Right atrium auricular region (tissue), 2 donors: ENCODE data around the gene BICD1. TPM values are rescaled to one million over a fixed set of nuclear protein-coding genes. Genes with fewer than 3 reads are reported as not detected.

Source experiments
- DNase-seq: peaks from one replicate; pipeline ENCODE4 v3.0.0-alpha.2; 2019; ENCODE audit warnings: low spot score
- H3K27ac ChIP-seq, 2 donors: fragments of 200-600 bp; sonication (generic); 1 replicate in 1 of 2; 2 replicates in 1 of 2; pipeline ENCODE4 v1.5.1; 2016 to 2019
- H3K27me3 ChIP-seq, 2 donors: fragments of 200-600 bp; sonication (generic); one replicate each; pipeline versions ENCODE4 v1.5.1 to v1.6.0; 2017 to 2019
- H3K36me3 ChIP-seq: fragments of 200-600 bp; sonication (generic); one replicate; pipeline ENCODE4 v1.5.1; 2016
- H3K4me1 ChIP-seq, 2 donors: fragments of 200-600 bp; sonication (generic); one replicate each; pipeline versions ENCODE4 v1.5.1 to v1.6.0; 2017 to 2019
- H3K4me3 ChIP-seq, 2 donors: fragments of 200-600 bp; sonication (generic); 1 replicate in 1 of 2; 2 replicates in 1 of 2; pipeline ENCODE4 v1.5.1; 2017 to 2019; ENCODE audit warnings: mild to moderate bottlenecking in 1 of 2, moderate library complexity in 1 of 2
- H3K9me3 ChIP-seq, 2 donors: fragments of 200-600 bp; sonication (generic); one replicate each; pipeline ENCODE4 v1.5.1; 2019
- total RNA-seq, 2 donors: library from RNA; depleted of rRNA; stranded (reverse); fragments of >200 nt; gene quantifications; one replicate each; pipeline ENCODE4 v1.1.0, GENCODE V29; 2016
- TF ChIP-seq, protein P1 (sequence below), 2 donors: fragments of 200-600 bp; sonication (generic); IDR thresholded peaks; one replicate each; pipeline ENCODE4 v1.5.1; 2019; ENCODE audit warnings: antibody characterized with exemption in 2 of 2

The BICD1 gene
- total RNA-seq, 2 donors from 2014 or later: 3.3 to 6.6 TPM

DNA sequence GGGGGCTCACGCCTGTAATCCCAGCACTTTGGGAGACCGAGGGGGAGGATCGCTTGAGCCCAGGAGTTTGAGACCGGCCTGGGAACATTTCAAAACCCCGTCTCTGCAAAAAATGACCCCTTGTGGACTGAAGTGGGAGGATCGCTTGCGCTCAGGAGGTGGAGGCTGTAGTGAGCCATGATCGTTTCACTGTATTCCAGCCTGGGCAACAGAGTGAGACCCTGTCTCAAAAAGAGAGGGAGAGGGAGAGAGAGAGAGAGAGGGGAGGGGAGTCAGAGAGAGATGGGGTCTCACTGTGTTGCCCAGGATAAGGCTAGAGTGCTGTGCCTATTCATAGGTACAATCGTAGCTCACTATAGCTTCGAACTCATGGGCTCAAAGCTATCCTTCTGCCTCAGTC is 295.5 kb downstream of the BICD1 start:
- TF ChIP-seq, protein P1, sequence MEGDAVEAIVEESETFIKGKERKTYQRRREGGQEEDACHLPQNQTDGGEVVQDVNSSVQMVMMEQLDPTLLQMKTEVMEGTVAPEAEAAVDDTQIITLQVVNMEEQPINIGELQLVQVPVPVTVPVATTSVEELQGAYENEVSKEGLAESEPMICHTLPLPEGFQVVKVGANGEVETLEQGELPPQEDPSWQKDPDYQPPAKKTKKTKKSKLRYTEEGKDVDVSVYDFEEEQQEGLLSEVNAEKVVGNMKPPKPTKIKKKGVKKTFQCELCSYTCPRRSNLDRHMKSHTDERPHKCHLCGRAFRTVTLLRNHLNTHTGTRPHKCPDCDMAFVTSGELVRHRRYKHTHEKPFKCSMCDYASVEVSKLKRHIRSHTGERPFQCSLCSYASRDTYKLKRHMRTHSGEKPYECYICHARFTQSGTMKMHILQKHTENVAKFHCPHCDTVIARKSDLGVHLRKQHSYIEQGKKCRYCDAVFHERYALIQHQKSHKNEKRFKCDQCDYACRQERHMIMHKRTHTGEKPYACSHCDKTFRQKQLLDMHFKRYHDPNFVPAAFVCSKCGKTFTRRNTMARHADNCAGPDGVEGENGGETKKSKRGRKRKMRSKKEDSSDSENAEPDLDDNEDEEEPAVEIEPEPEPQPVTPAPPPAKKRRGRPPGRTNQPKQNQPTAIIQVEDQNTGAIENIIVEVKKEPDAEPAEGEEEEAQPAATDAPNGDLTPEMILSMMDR (IDR thresholded peaks at IDR 0.05): no peak
- Histone ChIP-seq H3K27ac (no peak overlapping the region), H3K4me1 (peaks cover 0 to 20% of the 10 kb centered on the region in 2 donors), H3K36me3 (no peaks in the 10 kb centered on the region), H3K9me3 (no peaks in the 10 kb centered on the region), H3K27me3 (no peaks in the 10 kb centered on the region), H3K4me3 (no peak overlapping the region)
- DNase-seq: no peak

DNA sequence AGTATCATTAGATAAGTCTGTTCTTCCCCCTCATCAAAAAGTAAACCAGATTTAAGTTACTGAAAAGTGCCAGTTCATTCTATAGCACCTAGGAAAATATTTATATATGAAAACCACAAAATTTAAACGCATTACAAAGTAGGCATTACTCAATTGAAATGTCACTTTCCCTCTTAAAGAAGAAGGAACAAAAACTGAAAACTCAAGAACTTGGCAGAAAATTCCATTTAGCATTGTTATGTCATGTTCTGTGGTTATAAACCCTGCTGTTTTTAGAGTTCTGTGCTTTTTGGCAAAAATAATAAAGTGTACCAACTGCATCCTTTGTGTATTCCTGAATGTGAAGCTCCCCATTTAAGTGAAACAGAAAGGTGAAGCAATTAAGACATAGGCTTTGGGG is 296.3 kb downstream of the BICD1 start:
- Histone ChIP-seq H3K27ac (no peak overlapping the region), H3K36me3 (no peaks in the 10 kb centered on the region), H3K27me3 (no peaks in the 10 kb centered on the region), H3K4me1 (peaks cover 0 to 20% of the 10 kb centered on the region in 2 donors), H3K4me3 (no peak overlapping the region), H3K9me3 (no peaks in the 10 kb centered on the region)
- TF ChIP-seq, protein P1 (IDR thresholded peaks at IDR 0.05): no peak
- no peak for DNase-seq

DNA sequence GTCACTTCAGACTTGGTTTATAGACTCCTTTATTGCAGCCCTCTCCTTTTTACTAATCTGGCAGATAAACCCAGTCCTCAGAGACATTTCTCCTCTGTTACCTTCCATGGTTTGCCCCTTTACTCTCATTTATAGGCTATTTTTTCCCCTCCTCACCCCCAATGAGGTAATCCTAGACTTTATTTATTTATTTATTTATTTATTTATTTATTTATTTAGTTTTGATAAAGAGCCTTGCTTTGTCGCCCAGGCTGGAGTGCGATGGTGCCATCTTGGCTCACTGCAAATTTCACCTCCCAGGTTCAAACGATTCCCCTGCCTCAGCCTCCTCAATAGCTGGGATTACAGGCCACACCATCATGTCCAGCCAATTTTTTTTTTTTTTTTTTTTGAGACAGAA is 301.1 kb downstream of the BICD1 start:
- H3K36me3 ChIP-seq: no peaks in the 10 kb centered on the region
- no peaks in the 10 kb centered on the region for H3K9me3 ChIP-seq
- H3K4me1 ChIP-seq: no peaks in the 10 kb centered on the region
- no peak for DNase-seq
- TF ChIP-seq, protein P1 (IDR thresholded peaks at IDR 0.05): no peak
- no peak overlapping the region for H3K27ac ChIP-seq
- no peaks in the 10 kb centered on the region for H3K27me3 ChIP-seq
- H3K4me3 ChIP-seq: no peak overlapping the region

DNA sequence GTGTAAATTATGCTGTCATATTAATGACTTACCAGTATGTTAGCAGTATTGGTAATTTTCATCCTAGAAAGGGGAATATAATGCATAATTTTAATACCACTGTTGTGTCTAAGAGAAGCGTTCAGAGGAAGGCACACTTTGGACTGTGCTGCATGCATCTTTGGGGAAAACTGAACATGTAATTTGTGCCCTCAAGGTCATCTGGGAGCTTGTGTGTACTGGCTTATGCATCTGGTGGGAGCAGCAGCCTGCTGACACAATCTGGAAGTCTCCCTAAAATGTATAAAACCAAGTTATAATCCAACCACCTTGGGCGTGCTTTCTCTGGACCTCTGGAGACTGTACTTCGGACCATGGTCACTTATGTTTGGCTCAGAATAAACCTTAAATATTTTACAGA is 306.8 kb downstream of the BICD1 start:
- Histone ChIP-seq H3K4me3 (no peak overlapping the region), H3K27ac (no peak overlapping the region)

DNA sequence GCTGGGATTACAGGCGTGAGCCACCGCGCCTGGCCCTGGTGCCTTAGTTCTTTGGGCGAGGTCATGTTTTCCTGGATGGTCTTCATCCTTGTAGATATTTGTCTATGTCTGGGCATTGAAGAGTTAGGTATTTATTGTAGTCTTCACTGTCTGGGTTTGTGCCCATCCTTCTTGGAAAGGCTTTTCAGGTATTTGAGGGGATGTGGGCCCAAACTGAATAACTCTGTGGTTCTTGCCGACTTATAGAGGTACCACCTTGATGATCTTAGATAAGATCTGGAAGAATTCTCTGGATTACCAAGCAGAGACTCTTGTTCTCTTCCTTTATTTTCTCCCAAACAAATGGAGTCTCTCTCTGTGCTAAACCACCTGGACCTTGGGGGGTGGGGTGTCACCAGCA is 311.6 kb downstream of the BICD1 start:
- TF ChIP-seq, protein P1 (IDR thresholded peaks at IDR 0.05): no peak
- Histone ChIP-seq H3K9me3 (no peaks in the 10 kb centered on the region), H3K4me3 (no peak overlapping the region), H3K27me3 (no peaks in the 10 kb centered on the region), H3K36me3 (no peaks in the 10 kb centered on the region), H3K27ac (no peak overlapping the region), H3K4me1 (peaks cover 0 to 25% of the 10 kb centered on the region in 2 donors)
- no peak for DNase-seq

More for the DNA sequence above, 306.8 kb downstream of the BICD1 start:
- no peaks in the 10 kb centered on the region for H3K9me3 ChIP-seq
- no peak for DNase-seq
- H3K4me1 ChIP-seq: no peaks in the 10 kb centered on the region
- no peaks in the 10 kb centered on the region for H3K36me3 ChIP-seq
- TF ChIP-seq, protein P1 (IDR thresholded peaks at IDR 0.05): no peak
- H3K27me3 ChIP-seq: no peaks in the 10 kb centered on the region

DNA sequence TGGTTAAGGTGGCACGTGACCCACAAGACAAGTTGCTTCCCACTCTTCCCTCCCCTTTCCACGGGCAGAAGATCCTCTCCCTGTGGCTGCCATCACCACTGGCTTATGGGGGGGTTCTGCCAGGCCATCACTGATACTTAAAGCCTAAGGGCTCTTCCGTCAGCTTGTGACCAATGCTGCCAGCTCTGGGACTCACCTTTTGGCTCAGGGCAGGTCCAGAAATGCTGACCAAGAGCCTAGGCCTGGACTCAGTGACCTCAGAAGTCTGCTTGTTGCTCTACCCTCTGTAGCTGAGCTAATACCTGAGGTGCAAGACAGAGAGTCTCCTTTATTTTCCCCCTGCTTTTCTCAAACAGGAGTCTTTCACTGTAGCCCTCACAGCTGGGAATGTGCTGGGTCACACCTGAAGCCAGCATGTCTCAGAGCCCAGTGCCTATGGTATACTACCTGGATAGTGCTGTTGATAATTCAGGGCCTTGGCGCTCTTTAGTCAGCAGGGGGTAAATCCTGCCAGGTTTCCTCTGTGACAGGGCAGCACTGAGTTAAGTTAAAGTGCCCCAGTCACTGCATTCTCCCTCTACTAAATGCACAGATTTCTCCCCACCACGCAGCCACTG is 312.4 kb downstream of the BICD1 start:
- no peak for DNase-seq
- Histone ChIP-seq H3K27ac (no peak overlapping the region), H3K9me3 (no peaks in the 10 kb centered on the region), H3K27me3 (no peaks in the 10 kb centered on the region), H3K4me1 (peaks cover 0 to 29% of the 10 kb centered on the region in 2 donors), H3K4me3 (no peak overlapping the region), H3K36me3 (no peaks in the 10 kb centered on the region)
- TF ChIP-seq, protein P1 (IDR thresholded peaks at IDR 0.05): no peak
